SH-SY5Y (cell line): ENCODE measurements around the gene BAHD1.

Experiments used
- GATA2 ChIP-seq: IDR thresholded peaks from 2 replicates; pipeline ENCODE4 v1.6.1; 2011; ENCODE audit warnings: mild to moderate bottlenecking, low read depth, low read length
- GATA3 ChIP-seq: IDR thresholded peaks from 2 replicates; pipeline ENCODE4 v1.6.1; 2011; ENCODE audit warnings: low read depth, mild to moderate bottlenecking, low read length, moderate library complexity

BAHD1 gene

GRCh38 chr15:40479024-40479423 lies 38.3 kb downstream of the BAHD1 start:
- TF ChIP-seq GATA3: no peak
- TF ChIP-seq GATA2: no peak

GRCh38 chr15:40481341-40482074 lies 40.8 kb downstream of the BAHD1 start:
- TF ChIP-seq GATA3: no peak
- no peak for TF ChIP-seq GATA2

- TF ChIP-seq GATA2 (peak; percentile 57; the same call in 1 of the 2 replicates), GATA3 (no peak)
Measured at GRCh38 chr15:40483919-40484318, 43.2 kb downstream of the BAHD1 start.

GRCh38 chr15:40486066-40486770 lies 45.5 kb downstream of the BAHD1 start:
- TF ChIP-seq GATA2 (no peak), GATA3 (no peak)

- TF ChIP-seq GATA3: no peak
- no peak for TF ChIP-seq GATA2
Measured at GRCh38 chr15:40487816-40488682, 47.3 kb downstream of the BAHD1 start.

- no peak for TF ChIP-seq GATA2
- TF ChIP-seq GATA3: no peak
Measured at GRCh38 chr15:40489274-40490175, 48.8 kb downstream of the BAHD1 start.

- TF ChIP-seq GATA3: no peak
- no peak for TF ChIP-seq GATA2
Measured at GRCh38 chr15:40493089-40493840, 52.5 kb downstream of the BAHD1 start.

- TF ChIP-seq GATA3 (no peak), GATA2 (no peak)
Measured at GRCh38 chr15:40495516-40495915, 54.8 kb downstream of the BAHD1 start.

- TF ChIP-seq GATA3 (no peak), GATA2 (no peak)
Measured at GRCh38 chr15:40498418-40498817, 57.7 kb downstream of the BAHD1 start.

- TF ChIP-seq GATA2: no peak
- TF ChIP-seq GATA3: no peak
Measured at GRCh38 chr15:40498891-40499290, 58.1 kb downstream of the BAHD1 start.

- TF ChIP-seq GATA3 (no peak), GATA2 (no peak)
Measured at GRCh38 chr15:40499931-40500330, 59.2 kb downstream of the BAHD1 start.

- TF ChIP-seq GATA2: no peak
- no peak for TF ChIP-seq GATA3
Measured at GRCh38 chr15:40500568-40501330, 60.0 kb downstream of the BAHD1 start.
